HG03280 (cell line): Measurements from ENCODE around the gene STK35.
"Not testable (repeated sequence)": the region's sequence is repeated elsewhere in the genome, so short reads cannot be mapped to it uniquely, and the experiment has no call there.

Source experiments
- ATAC-seq: cut with Tn5 transposase; IDR thresholded peaks from one replicate; pipeline ENCODE4 v1.9.1; 2021; ENCODE audit warnings: mild to moderate bottlenecking, moderate library complexity; ENCODE audit not compliant: unreplicated experiment

Gene STK35

GRCh38 chr20:2156666-2157624, 55.3 kb downstream of the STK35 start:
- ATAC-seq, result no peak

- no peak for ATAC-seq
Observed at GRCh38 chr20:2162125-2162822, 60.6 kb downstream of the STK35 start.

DNA sequence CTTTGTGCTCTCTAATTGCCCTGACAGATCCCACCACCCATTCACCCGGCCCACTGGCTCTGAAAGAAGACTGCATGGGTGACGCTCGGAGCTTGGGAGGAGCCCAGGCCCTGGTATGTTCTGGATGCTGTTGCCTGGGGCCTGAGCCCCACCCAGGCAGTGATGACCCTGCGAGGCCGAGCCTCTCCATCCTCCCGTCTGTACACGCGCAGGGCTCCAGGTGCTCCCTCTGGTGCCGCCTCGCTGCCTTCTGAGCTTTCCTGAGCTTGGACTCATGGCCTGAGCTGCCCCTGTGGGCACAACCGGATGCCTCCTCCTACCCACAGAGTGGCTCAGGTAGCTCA, 61.2 kb downstream of the STK35 start:
- ATAC-seq, result no peak

DNA sequence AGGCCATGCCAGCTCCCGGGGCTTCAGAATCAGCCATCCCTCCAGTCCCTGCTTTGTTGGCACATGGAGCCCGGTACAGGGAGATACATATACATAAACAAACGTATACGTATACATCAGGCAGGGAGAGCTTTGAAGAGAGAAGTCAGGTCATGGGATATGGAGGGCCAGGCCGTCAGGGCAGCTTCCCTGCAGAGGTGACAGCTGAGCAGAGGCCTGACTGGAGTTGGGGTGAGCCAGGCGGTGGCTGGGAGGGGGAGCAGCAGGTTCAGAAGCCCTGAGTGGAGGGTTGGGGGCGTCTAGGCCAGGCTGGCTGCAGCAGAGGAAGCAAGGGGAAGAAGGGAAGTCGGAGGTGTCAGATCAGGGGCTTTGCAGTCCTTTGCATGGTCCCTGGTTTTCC, 61.7 kb downstream of the STK35 start:
- no peak for ATAC-seq

- ATAC-seq, result no peak
Observed at GRCh38 chr20:2163757-2164156, 62.1 kb downstream of the STK35 start.

DNA sequence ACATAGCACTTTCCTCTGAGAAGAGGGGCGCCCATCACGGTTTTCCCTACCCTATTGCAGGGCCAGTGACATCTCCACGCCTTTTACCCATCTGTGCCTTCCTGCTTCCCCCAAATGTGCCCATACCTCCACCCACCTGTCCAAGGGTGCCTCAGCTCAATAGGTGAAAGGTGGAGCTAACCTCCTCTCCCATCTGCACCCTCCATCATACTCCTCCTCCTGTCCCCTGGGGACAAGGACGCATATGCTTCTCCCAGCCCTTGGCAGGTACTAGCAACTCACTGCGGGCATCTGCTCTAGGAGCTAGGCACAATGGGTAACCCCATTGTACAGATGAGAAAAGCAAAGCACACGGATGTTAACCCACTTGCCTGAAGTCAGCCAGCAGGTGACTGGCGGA, 62.8 kb downstream of the STK35 start:
- no peak for ATAC-seq

GRCh38 chr20:2164966-2165365, 63.3 kb downstream of the STK35 start:
- no peak for ATAC-seq

DNA sequence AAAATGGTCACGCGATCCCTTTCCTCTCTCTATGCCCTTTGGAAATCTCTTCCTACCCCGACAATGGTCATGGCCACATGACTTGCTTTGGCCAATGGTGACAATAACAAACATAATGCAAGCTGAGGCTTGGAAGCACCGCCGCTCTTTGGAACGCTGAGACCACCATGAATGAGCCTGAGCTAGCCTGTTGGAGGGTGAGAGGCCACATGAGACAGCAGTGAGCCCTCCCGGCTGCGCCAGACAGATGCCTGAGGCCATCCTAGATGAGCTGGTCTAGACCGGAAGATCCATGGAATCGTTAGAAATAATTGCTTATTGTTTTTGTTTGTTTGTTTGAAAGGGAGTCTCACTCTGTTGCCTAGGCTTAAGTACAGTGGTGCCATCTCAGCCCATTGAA, 64.2 kb downstream of the STK35 start:
- no peak for ATAC-seq

- no peak for ATAC-seq
Observed at GRCh38 chr20:2167112-2167511, 65.5 kb downstream of the STK35 start.

GRCh38 chr20:2168946-2169345, 67.3 kb downstream of the STK35 start:
- no peak for ATAC-seq

DNA sequence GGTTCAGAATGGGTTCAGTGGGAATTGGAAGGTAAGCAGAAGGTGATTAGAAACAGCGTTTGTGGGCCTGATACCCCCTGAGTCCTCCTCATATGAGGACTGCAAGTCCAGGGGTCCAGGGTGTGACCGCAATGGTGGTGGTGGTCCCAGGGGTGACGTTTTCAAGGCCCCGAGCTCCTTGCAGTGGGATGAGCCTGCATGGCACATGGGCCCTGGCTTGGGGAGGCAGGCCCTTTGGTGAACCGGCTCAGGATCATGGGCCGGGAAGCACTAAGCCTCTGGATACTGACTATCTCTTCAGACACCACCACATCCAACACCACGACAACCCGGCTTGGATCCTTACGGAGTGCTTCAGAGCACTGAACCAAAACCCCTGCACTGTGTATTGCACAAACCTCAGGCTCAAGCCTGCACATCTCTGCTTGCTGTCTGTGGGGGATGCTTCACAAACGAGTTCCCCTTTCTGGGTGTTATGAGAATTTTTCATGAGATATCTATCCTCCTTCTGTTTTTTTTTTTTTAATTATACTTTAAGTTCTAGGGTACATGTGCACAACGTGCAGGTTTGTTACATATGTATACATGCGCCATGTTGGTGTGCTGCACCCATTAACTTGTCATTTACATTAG, 67.9 kb downstream of the STK35 start:
- ATAC-seq, result no peak

DNA sequence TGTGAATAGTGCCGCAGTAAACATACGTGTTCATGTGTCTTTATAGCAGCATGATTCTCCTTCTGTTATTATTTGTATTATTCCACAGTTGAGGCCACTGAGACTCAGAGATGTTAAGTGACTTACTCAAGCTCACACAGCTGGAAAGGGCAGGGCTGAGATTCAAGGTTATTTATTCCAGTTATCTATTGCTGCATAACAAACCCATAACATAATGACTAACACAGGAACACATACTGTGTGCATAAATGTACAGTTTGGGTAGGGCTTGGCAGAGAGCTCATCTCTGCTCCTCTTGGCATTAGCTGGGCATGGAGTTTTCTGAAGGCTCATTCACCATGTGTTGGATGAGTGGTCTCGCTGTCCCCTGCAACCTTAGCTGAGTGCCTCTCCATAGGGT, 68.8 kb downstream of the STK35 start:
- ATAC-seq, result no peak

DNA sequence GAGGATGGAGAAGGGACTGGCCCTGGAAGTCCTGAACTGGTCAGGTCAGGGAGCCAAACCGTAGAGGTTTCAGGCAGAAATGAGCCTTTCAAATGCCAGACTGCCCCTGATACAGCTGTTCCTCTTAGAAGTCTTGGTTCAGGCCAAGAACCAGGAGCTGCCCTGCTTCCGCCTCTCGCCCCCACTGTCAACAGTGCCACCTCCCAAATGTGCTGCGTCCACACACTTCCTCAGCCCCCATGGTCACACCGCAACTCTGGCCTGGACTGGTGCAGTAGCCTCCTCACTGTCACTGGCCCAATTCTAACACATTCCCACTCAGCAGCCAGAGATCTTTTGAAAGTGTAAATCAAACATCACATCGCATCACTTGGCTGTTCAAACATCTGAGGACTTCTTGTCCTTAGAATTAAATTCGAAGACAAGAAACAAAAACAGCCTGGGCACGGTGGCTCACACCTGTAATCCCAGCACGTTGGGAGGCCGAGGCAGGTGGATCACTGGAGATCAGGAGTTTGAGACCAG, 69.7 kb downstream of the STK35 start:
- no peak for ATAC-seq

GRCh38 chr20:2171840-2172239, 70.2 kb downstream of the STK35 start:
- ATAC-seq, result not testable (repeated sequence)

GRCh38 chr20:2172305-2173175, 70.9 kb downstream of the STK35 start:
- no peak for ATAC-seq

DNA sequence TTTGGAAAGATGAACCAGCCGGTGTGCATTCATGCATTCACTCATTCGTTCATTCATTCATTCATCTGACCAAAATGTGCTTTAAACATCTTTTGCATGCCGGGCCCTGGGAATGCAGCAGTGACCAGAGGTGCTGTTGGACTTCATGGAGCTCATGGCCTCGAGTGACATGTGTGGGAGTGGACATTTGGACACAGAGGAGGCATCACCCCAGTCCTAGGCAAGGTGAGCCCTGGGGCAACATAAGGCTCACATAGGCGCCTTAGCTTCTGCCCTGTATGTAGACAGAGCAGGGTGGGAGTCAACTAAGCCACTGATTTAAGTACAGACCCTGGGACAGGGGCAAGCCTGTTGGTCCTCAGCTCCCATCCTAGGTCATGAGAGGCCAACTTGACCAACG, 71.6 kb downstream of the STK35 start:
- no peak for ATAC-seq

- ATAC-seq, result no peak
Observed at GRCh38 chr20:2174067-2174466, 72.4 kb downstream of the STK35 start.

GRCh38 chr20:2176946-2177345, 75.3 kb downstream of the STK35 start:
- ATAC-seq, result no peak

DNA sequence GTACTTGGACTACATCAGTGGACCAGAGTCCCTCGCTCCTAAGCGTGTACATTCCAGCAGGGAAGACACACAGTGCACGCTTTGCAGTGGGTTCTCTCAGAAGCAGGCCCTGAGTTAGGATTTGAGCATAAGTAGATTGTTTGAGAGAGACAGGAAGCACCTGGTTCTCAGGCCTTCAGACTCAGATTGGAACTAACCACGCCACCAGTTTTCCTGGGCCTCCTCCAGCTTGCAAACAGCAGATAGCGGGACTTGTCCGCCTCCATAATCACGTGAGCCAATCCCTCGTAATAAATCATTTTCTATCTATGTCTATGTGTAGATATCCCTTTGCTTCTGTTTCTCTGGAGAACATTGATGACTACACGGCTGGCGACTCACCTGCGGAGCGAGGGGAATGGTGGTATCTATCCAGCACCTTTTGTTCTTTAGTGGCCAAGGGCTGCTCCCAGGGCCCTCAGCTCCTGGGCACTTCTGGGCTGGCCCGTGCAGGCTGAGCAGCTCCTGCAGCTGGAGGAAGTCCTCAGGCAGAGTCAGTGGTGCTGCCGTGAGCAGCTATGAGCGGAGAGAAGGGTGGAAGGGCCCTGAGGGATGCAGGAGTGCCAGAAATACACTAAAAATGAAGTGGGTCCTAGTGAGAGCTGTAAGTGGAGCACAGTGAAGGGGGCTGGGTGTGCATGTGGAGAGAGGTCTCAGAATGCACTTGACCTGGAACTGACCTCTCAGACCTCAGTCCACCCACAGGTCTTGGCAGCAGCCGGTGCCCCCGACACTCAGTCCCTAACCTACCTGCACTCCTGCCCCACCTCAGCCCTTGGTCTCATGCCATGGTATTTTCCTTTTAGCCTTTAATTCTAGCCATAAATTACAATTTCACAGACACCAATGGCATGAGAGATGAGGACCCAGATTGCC, 76.9 kb downstream of the STK35 start:
- no peak for ATAC-seq

GRCh38 chr20:2179233-2179580, 77.6 kb downstream of the STK35 start:
- no peak for ATAC-seq
